ENCODE results near the gene ELMO3. TPM values are rescaled to one million over a fixed set of nuclear protein-coding genes. Genes with fewer than 3 reads are reported as not detected.

The ELMO3 gene
- total and polyA plus RNA-seq, 2 of the 13 experiments (the other 11 are each of a cell fraction or from before 2014, with no cell fraction given) = 2.6 to 4.0 TPM

GRCh38 chr16:67226804-67227566, 28.1 kb downstream of the ELMO3 start, which contains the start of gene TMEM208 (continued):
- no peak for TF ChIP-seq SNAPC4 (CRISPR knock-in tag; IDR thresholded peaks at IDR 0.05)
- TF ChIP-seq ZNF841 (CRISPR knock-in tag; IDR thresholded peaks at IDR 0.05; ENCODE audit: borderline replicate concordance) = no peak
- TF ChIP-seq ZC3H4 (CRISPR knock-in tag; IDR thresholded peaks at IDR 0.05; ENCODE audit: borderline replicate concordance) = no peak
- peak; percentile 99 for TF ChIP-seq CREB1 (IDR thresholded peaks at IDR 0.05)
- peak; percentile 100 for TF ChIP-seq CREB1 (CRISPR knock-in tag; IDR thresholded peaks at IDR 0.05)
- TF ChIP-seq ZNF383 (CRISPR knock-in tag; IDR thresholded peaks at IDR 0.05; ENCODE audit: borderline replicate concordance) = 0 out of 2 replicates have a peak, but pooled peaks have one; percentile 73
- 0 out of 2 replicates have a peak, but pooled peaks have one; percentile 74 for TF ChIP-seq STAT5B (CRISPR knock-in tag; IDR thresholded peaks at IDR 0.05)
- TF ChIP-seq HMG20A (CRISPR knock-in tag; IDR thresholded peaks at IDR 0.05; ENCODE audit: borderline replicate concordance) = no peak
- TF ChIP-seq CERS6 (CRISPR knock-in tag; IDR thresholded peaks at IDR 0.05) = no peak
- no peak for TF ChIP-seq HOXA7 (CRISPR knock-in tag; IDR thresholded peaks at IDR 0.05)
- peak; percentile 95 for TF ChIP-seq ZFP90 (CRISPR knock-in tag; IDR thresholded peaks at IDR 0.05; ENCODE audit: borderline replicate concordance)
- TF ChIP-seq SNAPC2 (CRISPR knock-in tag; IDR thresholded peaks at IDR 0.05) = peak; percentile 45; the same call in 1 of the 2 replicates
- TF ChIP-seq HINFP (CRISPR knock-in tag; IDR thresholded peaks at IDR 0.05; ENCODE audit: low read depth) = peak; percentile 5; the same call in 1 of the 2 replicates
- no peak for TF ChIP-seq GLMP (CRISPR knock-in tag; IDR thresholded peaks at IDR 0.05; ENCODE audit: borderline replicate concordance)
- TF ChIP-seq ZNF446 (CRISPR knock-in tag; IDR thresholded peaks at IDR 0.05) = no peak
- peak; percentile 52; the same call in 1 of the 2 replicates for TF ChIP-seq ZNF564 (CRISPR knock-in tag; IDR thresholded peaks at IDR 0.05)

All from HepG2 (cell line).